DMS53 treated with DMSO at 0.1 percent for 48 hours (cell line): ENCODE data around the gene APOBEC3H.

ENCODE experiments used
- DNase-seq: peaks from one replicate; lab custom pipeline; 2025; ENCODE audit not compliant: unreplicated experiment; lab: John Stamatoyannopoulos, UW

APOBEC3H gene

DNA sequence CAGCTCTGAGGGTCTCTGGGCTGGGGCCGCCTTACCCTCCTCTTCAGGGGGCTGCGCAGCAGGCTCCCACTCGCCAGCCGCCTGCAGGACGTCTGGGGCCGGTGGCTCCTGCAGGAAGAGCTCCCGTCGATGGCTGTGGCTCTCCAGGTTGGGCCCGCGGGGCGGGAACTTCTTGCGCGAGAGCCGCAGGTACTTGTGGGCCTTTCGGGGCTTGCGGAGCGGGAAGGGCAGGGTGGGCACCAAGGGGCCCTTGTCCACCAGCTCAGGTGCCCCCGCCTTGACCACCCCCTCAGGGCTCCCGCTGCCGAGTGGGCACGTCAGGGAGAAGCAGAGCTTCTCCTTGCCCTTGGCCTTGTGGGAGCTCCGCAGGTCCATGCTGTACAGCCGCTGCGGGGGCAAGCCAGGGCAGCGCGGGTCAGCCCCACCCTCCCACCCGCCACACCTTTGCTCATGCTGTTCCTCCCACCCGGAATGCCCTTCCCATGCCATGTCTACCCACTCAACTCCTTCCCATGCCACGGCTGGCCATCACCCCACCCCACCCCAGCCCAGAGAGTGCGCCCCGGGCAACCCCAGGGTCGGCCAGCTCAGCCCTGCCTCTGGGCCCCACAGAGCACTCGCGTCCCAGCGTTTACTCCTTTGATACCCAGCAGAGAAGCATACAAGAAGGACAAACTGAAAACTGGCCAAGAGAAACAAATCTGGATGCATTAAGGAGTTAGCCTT is 37.5 kb downstream of the APOBEC3H start:
- no peak for DNase-seq

DNA sequence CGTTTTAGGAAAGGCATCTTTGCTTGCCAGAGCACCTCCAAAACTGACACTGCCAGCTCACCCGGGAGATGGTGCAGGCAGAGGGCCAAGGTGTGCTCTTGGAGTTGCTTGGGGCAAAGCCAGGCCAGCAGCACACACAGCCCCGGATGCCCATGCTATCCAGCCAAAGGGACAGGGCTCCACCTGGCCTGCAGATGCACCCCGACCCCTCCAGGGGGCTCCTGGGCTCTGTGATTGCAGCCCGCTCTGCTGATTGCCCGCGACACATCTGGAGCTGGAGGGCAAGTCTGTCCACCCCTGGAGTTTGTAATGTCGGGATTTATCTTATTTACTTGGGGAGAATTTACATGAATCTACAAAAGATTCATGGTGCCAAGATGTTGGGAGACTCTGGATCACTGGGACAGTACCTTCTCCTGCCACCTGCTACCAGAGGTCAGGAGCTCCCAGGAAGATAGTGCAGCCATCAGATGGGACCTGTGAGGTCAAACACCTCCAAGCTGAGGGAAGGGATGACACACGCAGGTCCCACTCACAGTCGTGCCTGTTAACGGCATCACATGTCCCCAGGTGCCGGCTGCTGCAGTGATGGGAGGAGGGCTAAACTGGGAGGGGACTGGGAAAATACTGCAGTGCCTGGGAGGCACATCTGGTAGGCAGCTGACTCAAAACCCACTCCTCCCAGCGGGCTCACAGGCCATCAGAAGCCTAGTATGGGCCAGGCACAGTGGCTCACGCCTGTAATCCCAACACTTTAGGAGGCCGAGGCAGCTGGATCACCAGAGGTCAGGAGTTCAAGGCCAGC is 38.2 kb downstream of the APOBEC3H start:
- DNase-seq, result no peak

GRCh38 chr22:39136317-39136716 is 39.3 kb downstream of the APOBEC3H start:
- DNase-seq, result no peak

DNA sequence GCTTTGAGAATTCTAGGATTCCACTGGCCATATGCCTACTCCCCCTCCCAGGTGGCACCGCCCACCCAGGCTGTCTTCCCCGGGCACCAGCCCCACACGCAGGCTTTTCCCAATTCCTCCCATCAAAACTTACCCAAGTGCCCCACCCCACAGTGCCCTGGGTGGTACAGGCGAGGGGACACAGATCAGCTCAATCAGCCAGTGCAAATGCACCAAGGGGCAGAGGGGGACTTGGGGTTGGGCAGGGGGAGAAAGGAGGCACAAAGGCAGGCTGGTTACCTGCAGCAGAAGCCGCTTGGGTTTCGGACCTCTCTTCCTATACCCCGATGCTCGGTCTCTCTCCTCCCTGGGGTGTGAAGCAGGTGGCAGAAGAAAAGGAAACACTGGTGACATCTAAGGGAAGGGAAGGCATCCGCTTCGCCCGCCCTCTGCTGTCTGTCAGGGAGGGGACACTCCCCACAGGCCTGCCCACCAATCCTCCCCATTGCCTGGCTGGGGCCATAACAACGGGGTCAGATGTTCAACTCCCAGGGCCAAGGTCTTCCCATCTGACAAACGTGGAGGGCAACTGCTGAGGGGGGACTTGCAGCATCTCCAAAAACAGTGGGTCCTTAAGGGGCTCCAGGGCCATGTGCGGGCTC is 41.4 kb downstream of the APOBEC3H start:
- no peak for DNase-seq

DNA sequence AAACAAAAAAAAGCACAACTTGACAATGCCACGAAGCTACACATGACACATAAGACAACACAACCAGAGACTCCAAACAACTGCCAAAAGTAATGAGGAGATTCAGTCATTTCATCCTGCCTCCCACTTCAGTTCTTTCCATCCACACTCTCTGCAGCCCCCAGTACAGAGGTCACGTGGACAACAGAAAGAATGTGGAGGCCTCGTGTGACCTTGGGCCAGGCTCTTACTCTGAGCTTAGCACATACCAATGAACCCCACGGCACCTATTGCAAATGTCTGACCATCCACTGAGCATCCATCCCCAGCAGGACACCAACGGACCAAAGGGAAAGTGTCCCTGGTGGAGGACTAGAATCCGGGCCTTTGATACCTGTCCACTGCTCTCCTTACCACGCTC is 42.9 kb downstream of the APOBEC3H start:
- no peak for DNase-seq

DNA sequence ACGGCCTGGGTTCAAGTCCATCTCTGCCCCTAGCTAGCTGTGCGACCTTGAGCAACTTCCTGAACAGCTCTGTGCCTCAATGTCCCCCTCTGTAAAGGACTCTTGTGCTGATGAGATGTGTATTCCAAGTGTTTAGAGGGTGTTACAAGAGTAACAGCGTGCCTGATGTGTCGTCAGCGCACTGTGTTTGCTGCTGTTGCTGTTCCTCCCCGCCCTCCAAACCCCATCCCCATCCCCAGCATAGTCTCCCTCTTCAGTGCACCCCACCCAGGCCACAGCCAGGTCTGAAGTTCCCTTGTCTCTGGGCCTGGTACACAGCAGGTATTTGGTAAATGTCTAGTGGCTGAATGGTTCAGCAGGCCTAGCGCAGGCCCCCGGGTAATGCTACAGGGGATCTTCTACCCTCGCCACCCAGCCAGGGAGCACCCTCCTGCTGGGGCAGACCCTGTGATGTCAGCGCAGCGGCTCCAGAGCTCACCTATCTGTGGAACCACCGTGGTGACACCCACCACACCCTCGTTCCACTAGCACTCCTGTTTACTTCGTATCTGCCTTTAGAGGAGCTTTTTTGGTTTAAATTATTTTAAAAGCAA is 45.1 kb downstream of the APOBEC3H start:
- DNase-seq, result no peak

DNA sequence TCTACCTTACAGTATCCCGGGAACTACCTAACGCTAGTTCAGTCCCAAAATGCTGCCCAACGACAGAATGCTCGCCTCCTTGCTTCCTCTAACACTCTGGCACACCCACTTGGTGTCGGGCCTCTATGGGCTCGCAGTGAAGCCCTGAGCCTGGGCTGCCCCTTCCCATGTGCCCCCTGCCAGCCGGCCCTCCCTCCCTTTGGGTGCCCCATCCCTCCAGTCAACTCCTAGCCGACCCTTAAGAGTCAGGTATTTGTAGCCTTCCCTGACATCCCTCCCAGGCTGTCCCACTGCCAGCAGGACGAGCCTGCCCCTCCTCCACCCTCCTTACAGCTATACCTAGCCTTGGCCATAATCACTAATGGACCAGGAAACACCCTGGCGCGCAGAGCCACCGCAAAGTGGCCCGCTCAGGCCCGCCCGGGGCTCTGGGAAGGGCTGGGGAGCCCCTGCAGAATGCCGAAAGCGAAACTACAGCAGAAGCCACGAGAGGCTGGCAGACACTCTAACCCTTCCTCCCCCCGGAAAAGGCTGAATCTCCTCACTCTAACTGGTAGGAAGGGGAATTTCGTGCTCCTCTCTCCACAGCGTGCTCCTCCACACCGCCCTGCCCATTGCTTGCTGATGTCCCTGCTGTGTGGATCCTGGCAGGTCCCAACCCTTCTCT is 47.2 kb downstream of the APOBEC3H start:
- peak; percentile 5 for DNase-seq

DNA sequence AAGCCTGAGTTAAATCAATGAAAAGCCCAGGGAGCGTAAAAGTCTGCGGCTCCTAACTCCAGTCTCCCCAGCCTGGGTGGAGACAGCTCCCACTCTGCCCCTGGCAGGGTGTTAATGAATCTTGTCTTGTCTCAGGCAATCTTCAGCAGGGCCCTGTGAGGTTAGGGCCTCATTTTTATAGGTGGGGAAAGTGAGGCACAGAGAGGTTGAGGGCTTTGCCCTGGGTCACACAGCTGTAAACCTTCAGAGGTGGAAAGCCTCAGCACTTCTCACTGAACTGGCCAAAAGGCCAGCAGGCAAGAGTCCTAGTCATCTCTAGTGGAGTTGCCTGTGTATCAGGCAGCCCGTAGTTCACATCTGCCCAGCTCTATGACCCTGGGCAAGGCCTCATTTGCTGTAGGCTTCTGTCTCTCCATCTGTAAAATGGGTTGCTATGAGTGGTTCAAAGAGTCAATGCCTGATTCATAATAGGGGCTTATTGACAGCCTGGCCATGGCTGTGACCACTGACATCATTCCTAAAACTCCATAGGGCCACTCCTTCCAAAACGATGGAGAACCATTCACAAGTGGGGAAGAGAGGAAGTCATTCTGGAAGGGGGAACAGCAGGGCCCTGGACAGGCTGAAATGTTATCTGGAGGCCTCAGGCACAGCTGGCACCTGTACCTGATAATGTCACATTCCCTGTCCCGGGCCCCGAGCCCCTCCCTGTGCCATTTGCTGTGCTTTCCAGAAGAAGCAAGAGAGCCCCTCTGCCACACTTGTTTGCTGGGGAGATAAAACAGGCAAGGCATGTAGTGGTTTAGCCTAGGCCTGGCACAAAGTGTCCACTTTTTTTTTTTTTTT is 49.4 kb downstream of the APOBEC3H start:
- no peak for DNase-seq

DNA sequence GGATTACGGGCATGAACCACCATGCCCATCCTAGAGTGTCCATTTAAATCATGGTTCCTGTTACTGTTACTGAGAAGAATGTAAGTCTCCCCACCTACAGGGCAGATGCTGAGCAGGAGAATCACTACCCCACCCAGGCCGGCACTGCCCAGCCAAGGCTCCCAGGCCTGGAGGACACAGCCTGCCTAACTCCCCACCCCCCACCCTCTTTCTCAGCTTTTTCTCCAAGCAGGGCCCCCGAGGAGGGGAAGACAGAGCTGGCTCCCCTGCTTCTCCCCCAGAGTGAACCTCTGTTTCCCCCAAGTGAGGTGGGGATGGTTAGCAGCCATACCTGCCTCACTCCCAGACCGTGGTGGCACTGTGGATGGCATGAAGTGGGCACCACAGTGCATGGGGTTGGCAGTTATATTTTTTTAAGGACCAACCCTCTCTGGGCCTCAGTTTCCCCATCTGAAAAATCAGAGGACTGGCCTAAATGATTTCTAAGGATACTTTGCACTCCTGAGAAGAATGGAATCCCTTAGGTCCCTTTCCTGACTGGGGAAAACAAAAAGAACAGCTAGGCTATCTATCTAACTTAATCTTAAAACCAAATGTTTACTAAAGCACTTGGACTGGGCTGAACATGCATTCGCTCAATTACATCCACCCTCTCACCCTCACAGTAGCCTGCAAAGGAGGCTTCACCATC is 50.4 kb downstream of the APOBEC3H start:
- DNase-seq, result no peak

GRCh38 chr22:39148026-39148726 is 51.1 kb downstream of the APOBEC3H start:
- DNase-seq, result no peak

GRCh38 chr22:39148727-39149535 is 51.9 kb downstream of the APOBEC3H start:
- DNase-seq, result no peak

DNA sequence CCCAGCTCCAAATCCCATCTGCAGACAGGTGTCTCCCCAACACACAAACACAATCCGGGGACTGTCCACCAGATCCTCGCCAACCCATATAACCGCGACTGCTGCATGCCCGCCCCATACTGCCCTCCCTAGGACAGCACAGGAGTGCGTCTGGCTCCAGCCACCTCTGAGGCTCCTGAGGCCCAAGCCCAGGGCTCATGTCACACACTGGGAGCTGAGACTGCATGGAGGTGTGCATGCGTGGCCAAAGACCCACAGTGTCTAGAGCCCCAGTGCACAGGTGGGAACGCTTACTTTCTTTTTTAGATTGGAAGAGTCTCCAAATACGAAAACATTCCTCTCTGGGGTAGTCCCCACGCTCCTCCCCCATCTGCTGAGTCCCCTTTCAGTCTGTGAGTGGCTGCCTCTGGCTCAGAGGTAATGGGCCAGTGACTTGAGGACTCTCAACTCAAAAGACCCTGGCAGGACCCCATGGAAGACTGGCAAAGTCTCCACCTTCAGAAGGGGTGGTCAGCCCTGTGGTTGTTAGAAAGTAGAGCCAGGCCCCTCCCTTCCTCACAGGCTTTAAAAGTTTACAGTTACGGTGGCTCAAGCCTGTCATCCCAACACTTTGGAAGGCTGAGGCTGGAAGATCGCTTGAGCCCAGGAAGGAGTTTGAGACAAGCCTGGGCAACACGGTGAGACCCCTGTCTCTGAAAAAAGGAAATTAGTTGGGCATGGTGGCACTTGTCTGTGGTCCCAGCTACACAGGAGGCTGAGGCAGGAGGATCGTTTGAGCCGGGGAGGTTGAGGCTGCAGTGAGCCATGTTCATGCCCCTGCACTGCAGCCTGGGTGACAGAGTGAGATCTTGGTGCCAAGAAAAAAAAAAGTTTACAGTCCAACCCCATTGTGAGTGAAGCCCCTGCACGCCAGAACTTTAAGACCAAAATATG is 53.1 kb downstream of the APOBEC3H start:
- DNase-seq, result no peak

DNA sequence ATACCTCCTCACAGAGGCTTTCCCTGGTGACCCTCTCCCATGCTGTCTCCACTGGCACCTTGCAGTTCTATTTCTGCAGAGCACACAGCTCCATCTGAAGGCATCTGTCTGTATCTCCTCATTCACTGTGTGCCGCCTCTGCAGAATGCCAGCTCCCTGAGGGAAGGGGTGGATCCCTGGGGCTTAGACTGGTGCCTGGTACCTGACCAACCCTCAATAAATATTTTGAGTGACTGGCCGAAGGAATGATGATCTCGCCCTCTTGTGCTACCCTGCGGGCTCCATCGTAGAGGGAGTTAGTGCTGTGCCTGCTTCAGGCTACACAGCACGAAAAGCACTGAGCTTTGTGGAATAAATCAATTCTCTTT is 53.8 kb downstream of the APOBEC3H start:
- no peak for DNase-seq

- DNase-seq, result no peak
These were observed 54.4 kb downstream of the APOBEC3H start for GRCh38 chr22:39151329-39151975.

DNA sequence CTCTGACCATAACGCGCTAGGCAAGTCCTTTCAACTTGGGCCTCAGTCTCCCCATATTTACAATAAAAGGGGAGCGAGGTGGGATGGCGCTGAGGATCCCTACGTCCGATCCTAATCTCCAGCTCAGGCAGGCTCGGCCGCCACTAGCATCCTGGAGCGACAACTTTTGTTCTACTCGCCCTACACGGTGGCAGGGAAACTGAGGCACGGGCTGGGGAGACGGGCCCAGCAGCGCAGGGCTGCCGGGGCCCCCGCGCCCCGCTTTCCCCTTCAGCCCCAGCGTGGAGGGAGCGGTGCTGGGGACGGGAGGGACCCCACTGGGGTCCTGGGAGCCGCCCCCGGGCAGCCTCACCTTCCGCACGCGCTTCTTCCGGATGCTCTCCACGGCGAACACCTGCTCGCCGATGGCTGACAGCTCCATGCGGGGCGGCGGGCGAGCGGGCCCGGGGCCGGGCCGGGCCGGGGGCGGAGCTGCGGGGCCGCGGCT is 55.0 kb downstream of the APOBEC3H start:
- peak; percentile 56 for DNase-seq

- peak; percentile 56 for DNase-seq
These were observed 55.6 kb downstream of the APOBEC3H start, which contains the start of gene CBX7 for GRCh38 chr22:39152511-39153219. CBX7 (minus strand) TSS chr22:39152680; CDS start chr22:39152444, 236 bp downstream.
